SK-N-MC (cell line): ENCODE measurements around the gene PRM1.

Experiments used
- EZH2 ChIP-seq: fragments of 200-600 bp; sonication (generic); IDR thresholded peaks from one replicate; pipeline ENCODE4 v1.6.1; 2017; ENCODE audit warnings: antibody characterized with exemption
- POLR2AphosphoS5 ChIP-seq: IDR thresholded peaks from 2 replicates; pipeline ENCODE4 v1.6.1; 2012; ENCODE audit warnings: mild to moderate bottlenecking, low read depth, low read length, borderline replicate concordance

- no peak for TF ChIP-seq POLR2AphosphoS5
- no peak for TF ChIP-seq EZH2
These were observed 21.2 kb downstream of the PRM1 start for GRCh38 chr16:11259655-11260595.
